HG03095 (cell line): Measurements from ENCODE around the gene FRYL.
"Not testable (repeated sequence)": the region's sequence is repeated elsewhere in the genome, so short reads cannot be mapped to it uniquely, and the experiment has no call there.

Source experiments
- ATAC-seq: cut with Tn5 transposase; IDR thresholded peaks from one replicate; pipeline ENCODE4 v1.9.1; 2021; ENCODE audit warnings: moderate library complexity; ENCODE audit not compliant: unreplicated experiment

The FRYL gene

GRCh38 chr4:48704091-48704802 is 75.8 kb downstream of the FRYL start:
- ATAC-seq = no peak

- ATAC-seq = no peak
Measured at GRCh38 chr4:48699475-48699874, 80.6 kb downstream of the FRYL start.

- ATAC-seq = no peak
Measured at GRCh38 chr4:48698029-48698971, 81.8 kb downstream of the FRYL start.

- not testable (repeated sequence) for ATAC-seq
Measured at GRCh38 chr4:48697516-48697915, 82.6 kb downstream of the FRYL start.

GRCh38 chr4:48694824-48695223 is 85.3 kb downstream of the FRYL start:
- ATAC-seq = no peak

GRCh38 chr4:48693856-48694574 is 86.1 kb downstream of the FRYL start:
- ATAC-seq = no peak

GRCh38 chr4:48692897-48693296 is 87.2 kb downstream of the FRYL start:
- ATAC-seq = no peak

GRCh38 chr4:48692044-48692443 is 88.0 kb downstream of the FRYL start:
- ATAC-seq = no peak

- ATAC-seq = no peak
Measured at GRCh38 chr4:48688953-48689352, 91.1 kb downstream of the FRYL start.

- no peak for ATAC-seq
Measured at GRCh38 chr4:48687313-48688051, 92.6 kb downstream of the FRYL start.

GRCh38 chr4:48686369-48686768 is 93.7 kb downstream of the FRYL start:
- no peak for ATAC-seq

- ATAC-seq = peak; percentile 86
Measured at GRCh38 chr4:48683784-48684666, 96.1 kb downstream of the FRYL start.

- not testable (repeated sequence) for ATAC-seq
Measured at GRCh38 chr4:48682870-48683269, 97.2 kb downstream of the FRYL start.

- peak; percentile 72 for ATAC-seq
Measured at GRCh38 chr4:48681856-48682255, 98.2 kb downstream of the FRYL start.

GRCh38 chr4:48680848-48681568 is 99.1 kb downstream of the FRYL start:
- ATAC-seq = no peak

- no peak for ATAC-seq
Measured at GRCh38 chr4:48673537-48673936, 106.5 kb downstream of the FRYL start.

GRCh38 chr4:48670587-48670986 is 109.5 kb downstream of the FRYL start:
- no peak for ATAC-seq

- ATAC-seq = no peak
Measured at GRCh38 chr4:48669086-48669485, 111.0 kb downstream of the FRYL start.
